ENCODE data around the gene VPS37B.

The VPS37B gene

DNA sequence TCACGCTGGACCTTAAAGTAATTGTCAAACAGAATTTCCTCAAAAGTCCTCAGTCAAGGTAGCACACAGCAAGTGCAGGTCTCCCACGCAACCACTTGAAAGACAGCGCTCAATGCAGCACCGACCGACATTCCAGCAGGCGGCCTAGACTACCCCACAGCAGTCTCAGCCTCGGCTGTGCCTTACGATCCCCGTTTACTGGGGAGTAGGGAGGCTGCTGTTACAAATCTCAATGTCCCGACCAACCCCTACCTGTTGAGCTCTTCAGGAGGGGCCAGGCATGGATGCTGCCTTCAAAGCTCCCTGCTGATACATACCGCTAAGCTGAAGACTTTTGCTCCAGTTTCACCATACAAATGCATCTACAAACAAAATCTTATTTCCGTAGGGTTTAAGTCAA lies 21.8 kb downstream of the VPS37B start:
- no peak overlapping the region for H3K4me3 ChIP-seq (ENCODE audit: control insufficient read depth, low read depth, low read length)
- TF ChIP-seq, protein P1, sequence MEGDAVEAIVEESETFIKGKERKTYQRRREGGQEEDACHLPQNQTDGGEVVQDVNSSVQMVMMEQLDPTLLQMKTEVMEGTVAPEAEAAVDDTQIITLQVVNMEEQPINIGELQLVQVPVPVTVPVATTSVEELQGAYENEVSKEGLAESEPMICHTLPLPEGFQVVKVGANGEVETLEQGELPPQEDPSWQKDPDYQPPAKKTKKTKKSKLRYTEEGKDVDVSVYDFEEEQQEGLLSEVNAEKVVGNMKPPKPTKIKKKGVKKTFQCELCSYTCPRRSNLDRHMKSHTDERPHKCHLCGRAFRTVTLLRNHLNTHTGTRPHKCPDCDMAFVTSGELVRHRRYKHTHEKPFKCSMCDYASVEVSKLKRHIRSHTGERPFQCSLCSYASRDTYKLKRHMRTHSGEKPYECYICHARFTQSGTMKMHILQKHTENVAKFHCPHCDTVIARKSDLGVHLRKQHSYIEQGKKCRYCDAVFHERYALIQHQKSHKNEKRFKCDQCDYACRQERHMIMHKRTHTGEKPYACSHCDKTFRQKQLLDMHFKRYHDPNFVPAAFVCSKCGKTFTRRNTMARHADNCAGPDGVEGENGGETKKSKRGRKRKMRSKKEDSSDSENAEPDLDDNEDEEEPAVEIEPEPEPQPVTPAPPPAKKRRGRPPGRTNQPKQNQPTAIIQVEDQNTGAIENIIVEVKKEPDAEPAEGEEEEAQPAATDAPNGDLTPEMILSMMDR (IDR thresholded peaks at IDR 0.05; ENCODE audit: control insufficient read depth, insufficient read depth, low read depth, low read length, missing control alignments): no peak
- no peak for DNase-seq (ENCODE audit: low read depth)

DNA sequence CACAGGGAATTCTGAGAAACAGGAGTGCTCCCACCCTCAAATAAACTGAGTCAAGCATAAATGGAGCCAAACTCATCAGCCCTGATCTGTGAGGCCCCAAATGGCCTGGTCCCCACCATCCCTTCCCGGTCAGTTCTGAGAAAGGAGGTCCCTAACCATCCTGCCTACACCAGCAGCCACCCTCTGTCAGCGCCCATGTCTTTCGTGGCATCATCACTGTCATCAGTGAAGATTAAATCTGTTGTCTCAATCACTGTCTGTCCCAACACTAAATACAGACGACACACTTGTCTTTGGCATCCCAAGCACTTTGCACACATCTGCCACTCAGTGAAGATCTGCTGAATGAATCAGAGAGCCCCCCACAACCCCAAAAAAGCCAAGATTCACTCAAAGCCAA lies 22.4 kb downstream of the VPS37B start:
- TF ChIP-seq, protein P1 (IDR thresholded peaks at IDR 0.05; ENCODE audit: control insufficient read depth, insufficient read depth, low read depth, low read length, missing control alignments): no peak
- H3K4me3 ChIP-seq (ENCODE audit: control insufficient read depth, low read depth, low read length): no peak overlapping the region
- DNase-seq (ENCODE audit: low read depth): no peak

DNA sequence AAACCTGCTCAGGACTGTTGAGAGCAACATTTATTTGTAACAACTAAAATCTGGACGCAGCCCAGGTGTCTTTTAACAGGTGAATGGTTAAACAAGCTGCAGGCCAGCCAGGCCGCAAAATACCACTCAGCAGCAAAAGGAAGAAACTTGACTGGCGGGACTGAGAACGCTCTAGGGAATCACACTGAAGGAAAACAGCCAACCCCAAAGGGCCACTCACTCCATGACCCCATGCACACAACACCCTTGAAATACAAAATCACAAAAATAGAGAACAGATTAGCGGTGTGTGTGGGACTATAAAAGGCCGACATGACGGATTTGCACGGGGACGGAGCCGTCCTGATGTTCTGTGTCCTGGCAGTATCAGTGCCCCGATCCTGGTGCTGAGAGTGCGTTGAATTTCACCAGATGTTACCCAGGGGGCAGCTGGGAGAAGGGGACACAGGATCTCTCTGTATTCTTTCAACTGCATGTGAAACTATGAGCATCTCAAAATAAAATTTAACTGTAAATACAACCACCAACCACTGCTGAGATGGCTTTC lies 23.0 kb downstream of the VPS37B start:
- no peak overlapping the region for H3K4me3 ChIP-seq (ENCODE audit: control insufficient read depth, low read depth, low read length)
- DNase-seq (ENCODE audit: low read depth): no peak
- TF ChIP-seq, protein P1 (IDR thresholded peaks at IDR 0.05; ENCODE audit: control insufficient read depth, insufficient read depth, low read depth, low read length, missing control alignments): no peak

DNA sequence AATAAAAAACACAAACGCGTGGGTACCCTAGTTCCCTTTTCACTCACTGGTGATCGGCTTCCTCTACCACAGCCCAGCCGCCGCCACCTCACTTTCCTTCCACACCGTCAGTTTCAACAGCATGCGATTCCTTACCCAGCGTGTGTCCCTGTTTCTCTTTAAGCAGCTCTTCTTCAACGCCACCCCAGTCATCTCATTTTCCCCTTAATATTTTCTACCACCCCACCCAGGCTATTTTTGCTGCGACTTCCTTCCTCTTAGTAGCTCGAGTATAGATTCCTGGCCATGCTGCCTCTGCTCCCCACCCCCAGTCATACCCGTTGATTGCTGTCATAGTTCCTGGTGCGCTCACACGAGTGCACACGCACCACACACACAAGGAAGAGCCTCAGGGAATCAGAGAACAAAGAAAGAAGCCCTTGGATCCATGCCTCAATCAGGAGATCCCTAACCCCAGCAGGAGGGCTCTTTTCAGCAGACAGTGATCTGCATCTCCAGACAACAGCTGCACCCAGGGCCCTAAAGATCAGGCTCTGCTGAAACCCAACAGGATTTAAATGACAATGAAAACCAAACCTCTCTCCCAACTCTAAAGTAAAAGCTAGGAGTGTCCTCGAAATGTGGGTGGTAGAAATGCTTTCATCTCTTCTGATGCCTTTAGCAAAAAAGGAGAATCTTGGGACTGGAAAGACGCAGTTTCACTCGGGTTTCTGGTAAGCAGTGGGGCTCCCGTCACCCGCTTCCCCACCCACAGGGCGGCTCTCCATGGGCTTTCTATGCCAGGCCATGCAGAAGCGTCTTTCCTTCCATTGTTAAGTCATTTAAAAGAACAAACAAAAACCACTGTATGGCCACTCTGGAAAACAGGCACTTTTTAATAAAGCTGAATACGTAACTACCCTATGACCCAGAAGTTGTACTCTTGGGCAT lies 23.8 kb downstream of the VPS37B start:
- TF ChIP-seq, protein P1 (IDR thresholded peaks at IDR 0.05; ENCODE audit: control insufficient read depth, insufficient read depth, low read depth, low read length, missing control alignments): no peak
- no peak for DNase-seq (ENCODE audit: low read depth)
- H3K4me3 ChIP-seq (ENCODE audit: control insufficient read depth, low read depth, low read length): peak overlapping the region; percentile 43

DNA sequence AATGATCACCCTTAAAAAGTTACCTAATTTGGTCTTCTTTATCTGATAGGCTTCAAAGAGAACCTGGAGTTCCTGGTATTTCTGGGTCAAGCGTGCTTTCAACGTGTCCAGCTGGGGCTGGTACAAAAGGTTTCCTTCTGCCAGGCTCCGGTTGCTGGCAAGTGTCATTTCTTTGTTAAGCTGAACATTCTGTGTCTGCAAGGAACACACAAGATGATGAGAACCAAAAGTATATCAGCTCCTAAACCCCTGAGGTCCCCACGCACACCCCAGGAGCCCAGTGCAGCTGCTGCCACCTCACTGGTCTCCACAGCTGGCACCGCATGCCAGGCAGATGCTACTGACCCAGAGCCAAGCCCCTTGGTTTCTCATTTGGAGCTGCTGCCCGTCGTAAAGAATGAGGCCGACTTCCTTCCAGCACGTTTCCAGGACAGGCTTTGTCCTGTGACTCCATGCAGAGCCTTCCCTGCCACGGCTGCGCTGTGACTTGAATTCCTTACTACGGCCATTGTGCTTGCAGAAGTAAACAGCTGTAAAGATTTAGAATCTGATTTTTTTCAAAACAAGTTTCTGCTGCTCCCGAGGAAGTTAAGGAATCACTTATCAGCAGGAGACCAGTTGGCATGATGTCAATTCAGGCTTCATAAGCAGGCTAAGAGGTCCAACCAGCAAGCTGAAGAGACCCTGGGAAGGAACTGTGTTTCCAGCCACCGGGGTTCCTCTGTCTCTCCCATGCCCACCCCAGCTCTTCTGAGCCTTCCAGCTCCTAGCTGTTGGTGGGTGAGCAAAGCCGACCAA lies 24.9 kb downstream of the VPS37B start:
- peak overlapping the region; percentile 43 for H3K4me3 ChIP-seq (ENCODE audit: control insufficient read depth, low read depth, low read length)
- no peak for DNase-seq (ENCODE audit: low read depth)
- TF ChIP-seq, protein P1 (IDR thresholded peaks at IDR 0.05; ENCODE audit: control insufficient read depth, insufficient read depth, low read depth, low read length, missing control alignments): no peak

DNA sequence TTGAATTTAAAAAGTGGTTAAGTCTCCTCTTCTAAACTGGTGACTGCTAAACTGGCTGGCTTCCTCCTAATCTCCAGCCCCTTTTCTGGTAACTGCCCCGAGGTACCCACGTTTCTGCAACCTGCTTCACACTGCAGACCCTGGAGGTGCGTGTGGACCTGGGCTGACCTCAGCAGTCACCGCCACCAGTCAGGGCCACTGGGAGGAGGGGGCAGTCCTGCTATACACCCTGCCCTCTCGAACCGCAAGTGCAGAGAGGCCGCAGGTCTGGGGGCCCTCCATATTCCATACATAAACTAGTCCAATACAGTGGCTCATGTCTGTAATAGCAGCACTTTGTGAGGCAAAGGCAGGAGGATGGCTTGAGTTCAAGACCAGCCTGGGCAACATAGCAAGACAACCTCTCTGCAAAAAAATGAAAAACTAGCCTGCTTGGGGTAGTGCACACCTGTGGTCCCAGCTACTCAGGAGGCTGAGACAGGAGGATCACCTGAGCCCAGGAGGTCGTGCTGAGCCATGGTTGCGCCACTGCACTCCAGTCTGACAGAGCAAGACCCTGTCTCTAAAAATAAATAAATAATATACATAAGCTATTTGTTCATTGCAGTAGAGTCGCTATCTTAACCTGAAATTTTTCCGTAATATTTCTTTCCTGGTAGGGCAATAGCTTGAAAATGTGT lies 25.6 kb downstream of the VPS37B start:
- TF ChIP-seq, protein P1 (IDR thresholded peaks at IDR 0.05; ENCODE audit: control insufficient read depth, insufficient read depth, low read depth, low read length, missing control alignments): no peak
- DNase-seq (ENCODE audit: low read depth): no peak
- H3K4me3 ChIP-seq (ENCODE audit: control insufficient read depth, low read depth, low read length): no peak overlapping the region

All from AG09309 (cell line).